Measurements from ENCODE around the gene RALGDS.
"Not testable (repeated sequence)": the region's sequence is repeated elsewhere in the genome, so short reads cannot be mapped to it uniquely, and the experiment has no call there.

Gene RALGDS

DNA sequence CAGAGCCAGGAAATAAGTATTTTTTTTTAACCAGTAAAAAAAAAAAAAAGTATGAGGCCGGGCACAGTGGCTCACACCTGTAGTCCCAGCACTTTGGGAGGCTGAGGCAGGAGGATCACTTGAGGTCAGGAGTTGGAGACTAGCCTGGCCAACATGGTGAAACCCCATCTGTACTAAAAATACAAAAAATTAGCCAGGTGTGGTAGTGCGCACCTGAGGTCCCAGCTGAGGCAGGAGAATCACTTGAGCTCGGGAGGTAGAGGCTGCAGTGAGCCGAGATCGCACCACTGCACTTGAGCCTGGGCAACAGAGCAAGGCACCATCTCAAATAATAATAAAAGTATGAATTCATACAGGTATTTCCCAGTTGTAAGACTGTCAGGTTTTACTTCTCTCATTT, 48.8 kb downstream of the RALGDS start:
- not testable (repeated sequence) for H3K27me3 ChIP-seq (ENCODE audit: control insufficient read depth, insufficient read depth, low read length); H3K9ac ChIP-seq (ENCODE audit: low read depth, low read length); H3K4me3 ChIP-seq (ENCODE audit: low read length); H3K36me3 ChIP-seq (ENCODE audit: insufficient read depth, low read length); H3K4me2 ChIP-seq (ENCODE audit: low read length); H3K9me3 ChIP-seq (replicated peaks; ENCODE audit: low read length)
- H3K4me1 ChIP-seq (ENCODE audit: control insufficient read depth, insufficient read depth, low read length) = peaks cover 27% of the 10 kb centered on the region

DNA sequence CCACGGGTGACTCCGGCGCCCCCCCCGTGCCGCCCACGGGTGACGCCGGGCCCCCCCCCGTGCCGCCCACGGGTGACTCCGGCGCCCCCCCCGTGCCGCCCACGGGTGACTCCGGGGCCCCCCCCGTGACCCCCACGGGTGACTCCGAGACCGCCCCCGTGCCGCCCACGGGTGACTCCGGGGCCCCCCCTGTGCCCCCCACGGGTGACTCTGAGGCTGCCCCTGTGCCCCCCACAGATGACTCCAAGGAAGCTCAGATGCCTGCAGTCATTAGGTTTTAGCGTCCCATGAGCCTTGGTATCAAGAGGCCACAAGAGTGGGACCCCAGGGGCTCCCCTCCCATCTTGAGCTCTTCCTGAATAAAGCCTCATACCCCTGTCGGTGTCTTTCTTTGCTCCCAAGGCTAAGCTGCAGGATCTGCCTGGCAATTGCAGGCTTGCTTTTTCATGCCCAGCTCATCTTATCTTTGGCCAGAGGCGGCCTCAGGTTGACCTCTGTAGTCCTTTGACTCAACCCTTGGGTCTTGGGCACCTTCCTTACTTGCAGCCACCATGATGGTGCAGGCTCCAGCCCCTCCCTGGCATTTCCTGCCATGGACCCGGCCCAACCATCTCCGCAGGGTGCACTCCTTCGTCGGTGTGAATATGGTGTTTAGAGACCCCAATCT, 49.4 kb downstream of the RALGDS start:
- Histone ChIP-seq H3K4me1 (ENCODE audit: control insufficient read depth, insufficient read depth, low read length) (peaks cover 27% of the 10 kb centered on the region), H3K9ac (ENCODE audit: low read depth, low read length) (no peak overlapping the region), H3K27me3 (ENCODE audit: control insufficient read depth, insufficient read depth, low read length) (peaks cover 3% of the 10 kb centered on the region), H3K9me3 (replicated peaks; ENCODE audit: low read length) (no peaks in the 10 kb centered on the region), H3K4me3 (ENCODE audit: low read length) (no peak overlapping the region), H3K36me3 (ENCODE audit: insufficient read depth, low read length) (no peaks in the 10 kb centered on the region), H3K4me2 (ENCODE audit: low read length) (no peak overlapping the region)

DNA sequence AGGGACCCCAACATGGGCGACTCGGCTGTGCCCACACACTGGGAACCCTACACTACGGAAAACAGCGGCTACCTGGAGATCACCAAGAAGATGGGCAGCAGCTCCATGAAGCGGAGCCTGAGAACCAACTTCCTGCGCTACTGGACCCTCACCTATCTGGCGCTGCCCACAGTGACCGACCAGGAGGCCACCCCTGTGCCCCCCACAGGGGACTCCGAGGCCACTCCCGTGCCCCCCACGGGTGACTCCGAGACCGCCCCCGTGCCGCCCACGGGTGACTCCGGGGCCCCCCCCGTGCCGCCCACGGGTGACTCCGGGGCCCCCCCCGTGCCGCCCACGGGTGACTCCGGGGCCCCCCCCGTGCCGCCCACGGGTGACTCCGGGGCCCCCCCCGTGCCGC, 50.1 kb downstream of the RALGDS start:
- H3K4me1 ChIP-seq (ENCODE audit: control insufficient read depth, insufficient read depth, low read length) = peaks cover 20% of the 10 kb centered on the region
- not testable (repeated sequence) for H3K36me3 ChIP-seq (ENCODE audit: insufficient read depth, low read length)

DNA sequence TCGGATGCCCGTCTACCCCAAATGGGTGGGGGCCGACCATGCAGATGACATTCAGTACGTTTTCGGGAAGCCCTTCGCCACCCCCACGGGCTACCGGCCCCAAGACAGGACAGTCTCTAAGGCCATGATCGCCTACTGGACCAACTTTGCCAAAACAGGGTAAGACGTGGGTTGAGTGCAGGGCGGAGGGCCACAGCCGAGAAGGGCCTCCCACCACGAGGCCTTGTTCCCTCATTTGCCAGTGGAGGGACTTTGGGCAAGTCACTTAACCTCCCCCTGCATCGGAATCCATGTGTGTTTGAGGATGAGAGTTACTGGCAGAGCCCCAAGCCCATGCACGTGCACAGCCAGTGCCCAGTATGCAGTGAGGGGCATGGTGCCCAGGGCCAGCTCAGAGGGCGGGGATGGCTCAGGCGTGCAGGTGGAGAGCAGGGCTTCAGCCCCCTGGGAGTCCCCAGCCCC, 50.5 kb downstream of the RALGDS start:
- H3K9me3 ChIP-seq (replicated peaks; ENCODE audit: low read length); H3K9ac ChIP-seq (ENCODE audit: low read depth, low read length); H3K4me2 ChIP-seq (ENCODE audit: low read length); H3K4me3 ChIP-seq (ENCODE audit: low read length); H3K36me3 ChIP-seq (ENCODE audit: insufficient read depth, low read length); H3K27me3 ChIP-seq (ENCODE audit: control insufficient read depth, insufficient read depth, low read length): not testable (repeated sequence)
- peaks cover 17% of the 10 kb centered on the region for H3K4me1 ChIP-seq (ENCODE audit: control insufficient read depth, insufficient read depth, low read length)

More for the DNA sequence above, 50.1 kb downstream of the RALGDS start:
- not testable (repeated sequence) for H3K9me3 ChIP-seq (replicated peaks; ENCODE audit: low read length); H3K4me2 ChIP-seq (ENCODE audit: low read length); H3K27me3 ChIP-seq (ENCODE audit: control insufficient read depth, insufficient read depth, low read length); H3K4me3 ChIP-seq (ENCODE audit: low read length); H3K9ac ChIP-seq (ENCODE audit: low read depth, low read length)

DNA sequence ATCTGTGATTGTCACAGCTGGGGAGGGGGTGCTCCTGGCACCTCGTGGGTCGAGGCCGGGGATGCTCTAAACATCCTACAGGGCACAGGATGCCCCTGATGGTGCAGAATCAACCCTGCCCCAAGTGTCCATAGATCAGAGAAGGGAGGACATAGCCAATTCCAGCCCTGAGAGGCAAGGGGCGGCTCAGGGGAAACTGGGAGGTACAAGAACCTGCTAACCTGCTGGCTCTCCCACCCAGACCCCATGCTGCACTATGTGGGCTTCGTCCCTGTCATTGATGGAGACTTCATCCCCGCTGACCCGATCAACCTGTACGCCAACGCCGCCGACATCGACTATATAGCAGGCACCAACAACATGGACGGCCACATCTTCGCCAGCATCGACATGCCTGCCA, 52.6 kb downstream of the RALGDS start:
- not testable (repeated sequence) for H3K27me3 ChIP-seq (ENCODE audit: control insufficient read depth, insufficient read depth, low read length); H3K36me3 ChIP-seq (ENCODE audit: insufficient read depth, low read length); H3K9me3 ChIP-seq (replicated peaks; ENCODE audit: low read length)

DNA sequence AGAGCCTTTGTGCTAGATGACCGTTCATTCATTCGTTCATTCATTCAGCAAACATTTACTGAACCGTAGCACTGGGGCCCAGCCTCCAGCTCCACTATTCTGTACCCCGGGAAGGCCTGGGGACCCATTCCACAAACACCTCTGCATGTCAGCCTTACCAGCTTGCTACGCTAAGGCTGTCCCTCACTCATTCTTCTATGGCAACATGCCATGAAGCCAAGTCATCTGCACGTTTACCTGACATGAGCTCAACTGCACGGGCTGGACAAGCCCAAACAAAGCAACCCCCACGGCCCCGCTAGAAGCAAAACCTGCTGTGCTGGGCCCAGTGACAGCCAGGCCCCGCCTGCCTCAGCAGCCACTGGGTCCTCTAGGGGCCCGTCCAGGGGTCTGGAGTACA, 53.2 kb downstream of the RALGDS start:
- Histone ChIP-seq H3K36me3 (ENCODE audit: insufficient read depth, low read length) (no peaks in the 10 kb centered on the region), H3K4me1 (ENCODE audit: control insufficient read depth, insufficient read depth, low read length) (no peaks in the 10 kb centered on the region), H3K4me3 (ENCODE audit: low read length) (no peak overlapping the region), H3K9me3 (replicated peaks; ENCODE audit: low read length) (no peaks in the 10 kb centered on the region), H3K27me3 (ENCODE audit: control insufficient read depth, insufficient read depth, low read length) (no peaks in the 10 kb centered on the region), H3K4me2 (ENCODE audit: low read length) (no peak overlapping the region), H3K9ac (ENCODE audit: low read depth, low read length) (no peak overlapping the region)

More for the DNA sequence above, 52.6 kb downstream of the RALGDS start:
- H3K4me1 ChIP-seq (ENCODE audit: control insufficient read depth, insufficient read depth, low read length); H3K9ac ChIP-seq (ENCODE audit: low read depth, low read length); H3K4me3 ChIP-seq (ENCODE audit: low read length); H3K4me2 ChIP-seq (ENCODE audit: low read length): not testable (repeated sequence)

DNA sequence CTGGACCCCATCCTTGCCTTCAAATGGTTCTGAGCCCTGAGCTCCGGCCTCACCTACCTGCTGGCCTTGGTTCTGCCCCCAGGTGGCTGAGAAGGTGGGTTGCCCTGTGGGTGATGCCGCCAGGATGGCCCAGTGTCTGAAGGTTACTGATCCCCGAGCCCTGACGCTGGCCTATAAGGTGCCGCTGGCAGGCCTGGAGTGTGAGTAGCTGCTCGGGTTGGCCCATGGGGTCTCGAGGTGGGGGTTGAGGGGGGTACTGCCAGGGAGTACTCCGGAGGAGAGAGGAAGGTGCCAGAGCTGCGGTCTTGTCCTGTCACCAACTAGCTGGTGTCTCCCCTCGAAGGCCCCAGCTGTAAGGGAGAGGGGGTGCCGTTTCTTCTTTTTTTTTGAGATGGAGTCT, 54.0 kb downstream of the RALGDS start:
- H3K4me1 ChIP-seq (ENCODE audit: control insufficient read depth, insufficient read depth, low read length) = no peaks in the 10 kb centered on the region
- H3K4me2 ChIP-seq (ENCODE audit: low read length) = no peak overlapping the region
- no peaks in the 10 kb centered on the region for H3K27me3 ChIP-seq (ENCODE audit: control insufficient read depth, insufficient read depth, low read length)
- no peak overlapping the region for H3K9ac ChIP-seq (ENCODE audit: low read depth, low read length)
- no peaks in the 10 kb centered on the region for H3K9me3 ChIP-seq (replicated peaks; ENCODE audit: low read length)
- no peaks in the 10 kb centered on the region for H3K36me3 ChIP-seq (ENCODE audit: insufficient read depth, low read length)
- no peak overlapping the region for H3K4me3 ChIP-seq (ENCODE audit: low read length)

DNA sequence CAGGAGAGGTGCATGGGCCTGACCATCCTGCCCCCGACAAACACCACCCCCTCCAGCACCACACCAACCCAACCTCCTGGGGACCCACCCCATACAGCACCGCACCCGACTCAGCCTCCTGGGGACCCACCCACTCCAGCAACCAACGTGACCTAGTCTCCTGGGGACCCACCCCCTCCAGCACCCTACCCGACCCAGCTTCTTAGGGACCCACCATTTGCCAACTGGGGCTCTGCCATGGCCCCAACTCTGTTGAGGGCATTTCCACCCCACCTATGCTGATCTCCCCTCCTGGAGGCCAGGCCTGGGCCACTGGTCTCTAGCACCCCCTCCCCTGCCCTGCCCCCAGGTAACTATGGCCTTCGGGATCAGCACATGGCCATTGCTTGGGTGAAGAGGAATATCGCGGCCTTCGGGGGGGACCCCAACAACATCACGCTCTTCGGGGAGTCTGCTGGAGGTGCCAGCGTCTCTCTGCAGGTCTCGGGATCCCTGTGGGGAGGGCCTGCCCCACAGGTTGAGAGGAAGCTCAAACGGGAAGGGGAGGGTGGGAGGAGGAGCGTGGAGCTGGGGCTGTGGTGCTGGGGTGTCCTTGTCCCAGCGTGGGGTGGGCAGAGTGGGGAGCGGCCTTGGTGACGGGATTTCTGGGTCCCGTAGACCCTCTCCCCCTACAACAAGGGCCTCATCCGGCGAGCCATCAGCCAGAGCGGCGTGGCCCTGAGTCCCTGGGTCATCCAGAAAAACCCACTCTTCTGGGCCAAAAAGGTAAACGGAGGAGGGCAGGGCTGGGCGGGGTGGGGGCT, 54.7 kb downstream of the RALGDS start:
- Histone ChIP-seq H3K9me3 (replicated peaks; ENCODE audit: low read length) (no peaks in the 10 kb centered on the region), H3K27me3 (ENCODE audit: control insufficient read depth, insufficient read depth, low read length) (no peaks in the 10 kb centered on the region), H3K4me1 (ENCODE audit: control insufficient read depth, insufficient read depth, low read length) (no peaks in the 10 kb centered on the region), H3K9ac (ENCODE audit: low read depth, low read length) (no peak overlapping the region), H3K36me3 (ENCODE audit: insufficient read depth, low read length) (no peaks in the 10 kb centered on the region), H3K4me3 (ENCODE audit: low read length) (no peak overlapping the region), H3K4me2 (ENCODE audit: low read length) (no peak overlapping the region)

DNA sequence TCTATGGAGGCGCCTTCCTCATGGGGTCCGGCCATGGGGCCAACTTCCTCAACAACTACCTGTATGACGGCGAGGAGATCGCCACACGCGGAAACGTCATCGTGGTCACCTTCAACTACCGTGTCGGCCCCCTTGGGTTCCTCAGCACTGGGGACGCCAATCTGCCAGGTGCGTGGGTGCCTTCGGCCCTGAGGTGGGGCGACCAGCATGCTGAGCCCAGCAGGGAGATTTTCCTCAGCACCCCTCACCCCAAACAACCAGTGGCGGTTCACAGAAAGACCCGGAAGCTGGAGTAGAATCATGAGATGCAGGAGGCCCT, 56.0 kb downstream of the RALGDS start:
- no peak overlapping the region for H3K4me3 ChIP-seq (ENCODE audit: low read length)
- no peak overlapping the region for H3K9ac ChIP-seq (ENCODE audit: low read depth, low read length)
- no peaks in the 10 kb centered on the region for H3K27me3 ChIP-seq (ENCODE audit: control insufficient read depth, insufficient read depth, low read length)

DNA sequence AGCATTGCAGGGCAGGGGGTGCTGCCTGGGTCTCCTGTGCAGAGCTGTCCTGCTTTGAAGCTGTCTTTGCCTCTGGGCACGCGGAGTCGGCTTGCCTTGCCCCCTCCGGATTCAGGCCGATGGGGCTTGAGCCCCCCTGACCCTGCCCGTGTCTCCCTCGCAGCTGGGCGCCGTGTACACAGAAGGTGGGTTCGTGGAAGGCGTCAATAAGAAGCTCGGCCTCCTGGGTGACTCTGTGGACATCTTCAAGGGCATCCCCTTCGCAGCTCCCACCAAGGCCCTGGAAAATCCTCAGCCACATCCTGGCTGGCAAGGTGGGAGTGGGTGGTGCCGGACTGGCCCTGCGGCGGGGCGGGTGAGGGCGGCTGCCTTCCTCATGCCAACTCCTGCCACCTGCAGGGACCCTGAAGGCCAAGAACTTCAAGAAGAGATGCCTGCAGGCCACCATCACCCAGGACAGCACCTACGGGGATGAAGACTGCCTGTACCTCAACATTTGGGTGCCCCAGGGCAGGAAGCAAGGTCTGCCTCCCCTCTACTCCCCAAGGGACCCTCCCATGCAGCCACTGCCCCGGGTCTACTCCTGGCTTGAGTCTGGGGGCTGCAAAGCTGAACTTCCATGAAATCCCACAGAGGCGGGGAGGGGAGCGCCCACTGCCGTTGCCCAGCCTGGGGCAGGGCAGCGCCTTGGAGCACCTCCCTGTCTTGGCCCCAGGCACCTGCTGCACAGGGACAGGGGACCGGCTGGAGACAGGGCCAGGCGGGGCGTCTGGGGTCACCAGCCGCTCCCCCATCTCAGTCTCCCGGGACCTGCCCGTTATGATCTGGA, 56.6 kb downstream of the RALGDS start:
- no peaks in the 10 kb centered on the region for H3K9me3 ChIP-seq (replicated peaks; ENCODE audit: low read length)
- no peaks in the 10 kb centered on the region for H3K4me1 ChIP-seq (ENCODE audit: control insufficient read depth, insufficient read depth, low read length)
- H3K4me3 ChIP-seq (ENCODE audit: low read length) = no peak overlapping the region
- H3K36me3 ChIP-seq (ENCODE audit: insufficient read depth, low read length) = no peaks in the 10 kb centered on the region
- no peaks in the 10 kb centered on the region for H3K27me3 ChIP-seq (ENCODE audit: control insufficient read depth, insufficient read depth, low read length)
- H3K4me2 ChIP-seq (ENCODE audit: low read length) = no peak overlapping the region
- H3K9ac ChIP-seq (ENCODE audit: low read depth, low read length) = no peak overlapping the region

More for the DNA sequence above, 56.0 kb downstream of the RALGDS start:
- Histone ChIP-seq H3K4me2 (ENCODE audit: low read length) (no peak overlapping the region), H3K4me1 (ENCODE audit: control insufficient read depth, insufficient read depth, low read length) (no peaks in the 10 kb centered on the region), H3K9me3 (replicated peaks; ENCODE audit: low read length) (no peaks in the 10 kb centered on the region), H3K36me3 (ENCODE audit: insufficient read depth, low read length) (no peaks in the 10 kb centered on the region)

DNA sequence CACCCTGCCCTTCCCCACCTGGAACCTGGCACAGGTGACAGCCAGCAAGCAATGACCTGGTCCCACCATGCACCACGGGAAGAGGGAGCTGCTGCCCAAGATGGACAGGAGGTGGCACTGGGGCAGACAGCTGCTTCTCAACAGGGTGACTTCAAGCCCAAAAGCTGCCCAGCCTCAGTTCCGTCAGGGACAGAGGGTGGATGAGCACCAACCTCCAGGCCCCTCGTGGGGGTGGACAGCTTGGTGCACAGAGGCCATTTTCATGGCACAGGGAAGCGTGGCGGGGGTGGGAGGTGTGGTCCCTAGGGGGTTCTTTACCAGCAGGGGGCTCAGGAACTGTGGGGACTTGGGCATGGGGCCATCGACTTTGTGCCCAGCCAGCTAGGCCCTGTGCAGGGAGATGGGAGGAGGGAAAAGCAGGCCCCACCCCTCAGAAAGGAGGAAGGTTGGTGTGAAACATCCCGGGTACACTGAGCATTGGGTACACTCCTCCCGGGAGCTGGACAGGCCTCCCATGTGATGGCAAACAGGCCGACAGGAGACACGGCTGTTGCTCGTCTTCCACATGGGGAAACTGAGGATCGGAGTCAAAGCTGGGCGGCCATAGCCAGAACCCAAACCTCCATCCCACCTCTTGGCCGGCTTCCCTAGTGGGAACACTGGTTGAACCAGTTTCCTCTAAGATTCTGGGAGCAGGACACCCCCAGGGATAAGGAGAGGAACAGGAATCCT, 57.4 kb downstream of the RALGDS start:
- Histone ChIP-seq H3K27me3 (ENCODE audit: control insufficient read depth, insufficient read depth, low read length) (no peaks in the 10 kb centered on the region), H3K9me3 (replicated peaks; ENCODE audit: low read length) (no peaks in the 10 kb centered on the region), H3K4me1 (ENCODE audit: control insufficient read depth, insufficient read depth, low read length) (no peaks in the 10 kb centered on the region), H3K9ac (ENCODE audit: low read depth, low read length) (no peak overlapping the region), H3K36me3 (ENCODE audit: insufficient read depth, low read length) (no peaks in the 10 kb centered on the region), H3K4me3 (ENCODE audit: low read length) (no peak overlapping the region), H3K4me2 (ENCODE audit: low read length) (no peak overlapping the region)

Measured in skeletal muscle satellite cell (primary cell).